CD14-positive monocyte (primary cell): ENCODE results near the gene TRIM29. TPM values are rescaled to one million over a fixed set of nuclear protein-coding genes. Genes with fewer than 3 reads are reported as not detected.

Source experiments
- DNase-seq, 3 donors: peaks; one replicate each; pipeline ENCODE4 v3.0.0-alpha.2; 2011 to 2022
- H2AFZ ChIP-seq: 2 replicates; pipeline ENCODE4 v1.6.0; 2012; ENCODE audit warnings: mild to moderate bottlenecking, low read depth, low read length, inconsistent platforms; ENCODE audit not compliant: insufficient read depth, poor library complexity, severe bottlenecking
- H3K27ac ChIP-seq, 2 donors: 1 replicate in 1 of 2; 2 replicates in 1 of 2; pipeline ENCODE4 v1.5.1; 2012 to 2013; ENCODE audit warnings: low read length in 2 of 2, control low read depth in 1 of 2, inconsistent platforms in 1 of 2, low read depth in 1 of 2, mild to moderate bottlenecking in 1 of 2
- H3K27me3 ChIP-seq, 2 donors: one replicate each; pipeline versions ENCODE4 v1.6.0 to v1.6.1; 2011 to 2013; ENCODE audit warnings: low read length in 2 of 2; ENCODE audit not compliant: control insufficient read depth in 2 of 2, insufficient read depth in 2 of 2
- H3K36me3 ChIP-seq, 2 donors: replicated peaks in 1 of 2; 1 replicate in 1 of 2; 2 replicates in 1 of 2; pipeline versions ENCODE4 v1.5.1 to v1.6.1; 2012 to 2013; ENCODE audit warnings: low read length in 2 of 2, control low read depth in 1 of 2, inconsistent platforms in 1 of 2, mild to moderate bottlenecking in 1 of 2; ENCODE audit not compliant: insufficient read depth in 2 of 2, control insufficient read depth in 1 of 2
- H3K4me1 ChIP-seq, 2 donors: 1 replicate in 1 of 2; 2 replicates in 1 of 2; pipeline versions ENCODE4 v1.5.1 to v1.6.1; 2012 to 2013; ENCODE audit warnings: low read length in 2 of 2, control low read depth in 1 of 2, inconsistent platforms in 1 of 2, mild to moderate bottlenecking in 1 of 2, moderate library complexity in 1 of 2; ENCODE audit not compliant: insufficient read depth in 2 of 2, control insufficient read depth in 1 of 2
- H3K4me2 ChIP-seq: replicated peaks from 2 replicates; pipeline ENCODE3; 2012; ENCODE audit warnings: low read length, moderate library complexity, mild to moderate bottlenecking; ENCODE audit not compliant: poor library complexity, severe bottlenecking; ENCODE audit errors: extremely low read depth
- H3K4me3 ChIP-seq, 3 experiments: fragments of 200-600 bp in 1 of 3; sonication (generic) in 1 of 3; replicated peaks in 1 of 3; 1 replicate in 2 of 3; 2 replicates in 1 of 3; pipeline ENCODE4 v1.5.1; 2011 to 2013; ENCODE audit warnings: low read length in 3 of 3, mild to moderate bottlenecking in 3 of 3, control low read depth in 2 of 3, low read depth in 2 of 3, inconsistent platforms in 1 of 3, moderate library complexity in 1 of 3
- H3K79me2 ChIP-seq: 2 replicates; pipeline ENCODE4 v1.6.0; 2012; ENCODE audit warnings: mild to moderate bottlenecking, control low read depth, inconsistent platforms, low read length, moderate library complexity; ENCODE audit not compliant: insufficient read depth
- H3K9ac ChIP-seq: 2 replicates; pipeline ENCODE4 v1.6.0; 2017; ENCODE audit warnings: low read length, mild to moderate bottlenecking; ENCODE audit not compliant: insufficient read depth, poor library complexity, severe bottlenecking
- H3K9me3 ChIP-seq, 2 donors: replicated peaks in 1 of 2; 1 replicate in 1 of 2; 2 replicates in 1 of 2; pipeline versions ENCODE4 v1.5.1 to v1.6.1; 2012 to 2013; ENCODE audit warnings: low read length in 2 of 2, control low read depth in 1 of 2; ENCODE audit not compliant: control insufficient read depth in 1 of 2, insufficient read depth in 1 of 2
- H4K20me1 ChIP-seq: 2 replicates; pipeline ENCODE4 v1.6.0; 2012; ENCODE audit warnings: mild to moderate bottlenecking, low read length, control low read depth, moderate library complexity; ENCODE audit not compliant: insufficient read depth
- H3K27ac Mint-ChIP-seq, 7 donors: one replicate each; pipeline ENCODE4 v1.8.0; 2020; ENCODE audit warnings: mild to moderate bottlenecking in 7 of 7, mixed read lengths in 7 of 7, moderate library complexity in 6 of 7, inconsistent platforms in 2 of 7
- H3K27me3 Mint-ChIP-seq, 3 donors: one replicate each; pipeline ENCODE4 v1.8.0; 2021 to 2022; ENCODE audit warnings: low read depth in 3 of 3, mild to moderate bottlenecking in 3 of 3, mixed read lengths in 3 of 3, moderate library complexity in 3 of 3, inconsistent platforms in 1 of 3
- H3K36me3 Mint-ChIP-seq, 2 donors: one replicate each; pipeline ENCODE4 v1.8.0; 2020; ENCODE audit warnings: mixed read lengths in 2 of 2, inconsistent platforms in 1 of 2, mild to moderate bottlenecking in 1 of 2
- H3K4me1 Mint-ChIP-seq: one replicate; pipeline ENCODE4 v1.8.0; 2020; ENCODE audit warnings: mild to moderate bottlenecking, mixed read lengths
- H3K4me3 Mint-ChIP-seq, 2 donors: one replicate each; pipeline ENCODE4 v1.8.0; 2020; ENCODE audit warnings: mild to moderate bottlenecking in 2 of 2, mixed read lengths in 2 of 2, moderate library complexity in 1 of 2
- H3K9me3 Mint-ChIP-seq, 7 donors: one replicate each; pipeline ENCODE4 v1.8.0; 2020 to 2022; ENCODE audit warnings: mixed read lengths in 7 of 7, mild to moderate bottlenecking in 6 of 7, moderate library complexity in 6 of 7, inconsistent platforms in 2 of 7
- CTCF ChIP-seq: fragments of 200-600 bp; IDR thresholded peaks from one replicate; pipeline ENCODE4 v1.8.0; 2022; ENCODE audit warnings: antibody characterized with exemption, mild to moderate bottlenecking
- WGBS: methylation state at CpG from one replicate; pipeline ENCODE4 v1.1.5; 2013; ENCODE audit warnings: missing lambda C conversion rate; ENCODE audit not compliant: insufficient coverage; 5-methylcytosine and 5-hydroxymethylcytosine counted together
- intact Hi-C, 2 donors: fragments of 100-400 bp; cut with micrococcal nuclease; formaldehyde crosslinking; loops; one replicate each; pipeline versions ENCODE4 v1.15.0 to v1.15.1; 2023
- polyA plus RNA-seq, 3 donors: library from polyadenylated mRNA; depleted of rRNA in 1 of 3; unstranded in 2 of 3; stranded (reverse) in 1 of 3; fragments of 300-500 nt in 2 of 3; fragments of >200 nt in 1 of 3; fragmentation: Illumina TruSeq in 2 of 3; gene quantifications; 1 replicate in 2 of 3; 2 replicates in 1 of 3; pipeline ENCODE4 v1.2.3, GENCODE V29; 2012 to 2021

TRIM29 gene
- polyA plus RNA-seq, 3 donors: not detected

GRCh38 chr11:120186456-120186773 lies 48.5 kb upstream of the TRIM29 start:
- Mint-ChIP-seq H3K36me3 (no peaks in the 10 kb centered on the region), H3K27me3 (peaks cover 5 to 20% (median 16%) of the 10 kb centered on the region in 3 donors), H3K9me3 (peaks cover 0 to 2% (median 0%) of the 10 kb centered on the region in 7 donors), H3K4me3 (no peak overlapping the region), H3K27ac (no peak overlapping the region), H3K4me1 (peaks cover 8% of the 10 kb centered on the region)
- Histone ChIP-seq H4K20me1 (no peaks in the 10 kb centered on the region), H3K9ac (no peak overlapping the region), H3K4me1 (no peaks in the 10 kb centered on the region), H3K9me3 (no peaks in the 10 kb centered on the region), H3K4me2 (no peak overlapping the region), H3K79me2 (no peaks in the 10 kb centered on the region), H3K27ac (no peak overlapping the region), H3K4me3 (no peak overlapping the region), H2AFZ (no peak overlapping the region), H3K36me3 (no peaks in the 10 kb centered on the region), H3K27me3 (no peaks in the 10 kb centered on the region)
- no peak for TF ChIP-seq CTCF
- no peak for DNase-seq
- intact Hi-C loops: no loop called here

GRCh38 chr11:120185706-120186455 lies 48.0 kb upstream of the TRIM29 start:
- Mint-ChIP-seq H3K4me1 (peaks cover 12% of the 10 kb centered on the region), H3K27me3 (peaks cover 5 to 20% (median 16%) of the 10 kb centered on the region in 3 donors), H3K9me3 (peaks cover 0 to 2% (median 0%) of the 10 kb centered on the region in 7 donors), H3K36me3 (no peaks in the 10 kb centered on the region), H3K27ac (no peak overlapping the region), H3K4me3 (no peak overlapping the region)
- Histone ChIP-seq H3K9me3 (no peaks in the 10 kb centered on the region), H3K27ac (no peak overlapping the region), H4K20me1 (no peaks in the 10 kb centered on the region), H3K79me2 (no peaks in the 10 kb centered on the region), H3K4me2 (no peak overlapping the region), H3K36me3 (no peaks in the 10 kb centered on the region), H3K4me3 (no peak overlapping the region), H3K27me3 (no peaks in the 10 kb centered on the region), H2AFZ (no peak overlapping the region), H3K9ac (no peak overlapping the region), H3K4me1 (peaks cover 2% of the 10 kb centered on the region in 2 donors)
- intact Hi-C loops: no loop called here
- WGBS: 80% methylated on average over 1 of the region's 3 CpGs
- DNase-seq: no peak
- no peak for TF ChIP-seq CTCF
